Pons (tissue), 1 donor: ENCODE measurements around the gene TLK1.
"Not testable (repeated sequence)": the region's sequence is repeated elsewhere in the genome, so short reads cannot be mapped to it uniquely, and the experiment has no call there.

Source experiments
- DNase-seq: peaks from one replicate; pipeline ENCODE4 v3.0.0-alpha.2; 2016; ENCODE audit warnings: low spot score

Gene TLK1

DNA sequence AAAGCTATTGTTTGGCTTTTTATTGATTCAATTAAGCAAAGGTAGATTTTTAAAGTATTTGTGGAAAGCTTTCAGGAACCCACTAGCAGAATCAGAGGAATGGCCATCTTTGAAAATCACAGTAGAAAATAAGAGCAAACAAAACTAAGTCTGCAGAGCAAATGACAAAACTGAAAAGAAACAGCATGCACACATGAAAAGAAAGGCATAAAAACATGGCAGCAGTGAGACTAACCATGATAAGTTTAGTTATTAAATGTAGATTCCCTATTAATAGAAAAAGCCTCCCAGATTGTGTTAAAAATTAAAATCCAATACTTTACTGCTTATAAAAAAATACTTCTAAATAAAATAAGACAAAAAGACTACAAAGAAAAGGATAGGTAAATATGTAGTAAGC lies 9.1 kb upstream of the TLK1 start:
- DNase-seq = no peak

- DNase-seq = no peak
These were observed 8.6 kb upstream of the TLK1 start for GRCh38 chr2:171169333-171169732.

DNA sequence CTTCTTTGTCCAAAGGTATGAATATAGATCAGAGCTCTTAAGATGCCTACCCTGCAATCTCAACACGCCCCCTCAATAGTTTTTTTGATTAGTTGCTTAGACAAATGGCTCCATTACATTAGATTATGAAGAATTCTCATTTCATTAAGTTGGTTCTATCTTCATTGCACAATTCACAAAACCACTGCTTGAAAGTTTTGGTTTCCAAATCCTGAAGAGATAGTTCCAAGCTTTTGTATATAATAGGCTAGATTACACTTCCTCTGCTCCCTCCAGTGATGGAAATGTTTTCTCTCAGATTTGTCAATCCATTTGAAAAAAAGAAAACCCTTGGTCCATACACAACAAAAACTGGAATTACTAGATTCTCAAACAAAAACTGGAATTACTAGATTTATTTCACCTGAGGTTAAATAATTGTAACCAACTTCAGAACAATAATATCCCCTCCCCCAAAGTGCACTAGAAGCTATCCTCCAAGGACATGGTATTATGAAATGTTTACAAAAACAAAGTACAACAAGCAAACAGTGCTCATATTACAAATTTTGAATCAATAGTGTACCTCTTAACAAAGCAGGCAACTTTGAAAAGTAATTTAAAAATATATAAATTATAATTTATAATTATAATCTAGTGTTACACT lies 6.8 kb upstream of the TLK1 start:
- DNase-seq = no peak

GRCh38 chr2:171166328-171166983 lies 5.8 kb upstream of the TLK1 start:
- no peak for DNase-seq

DNA sequence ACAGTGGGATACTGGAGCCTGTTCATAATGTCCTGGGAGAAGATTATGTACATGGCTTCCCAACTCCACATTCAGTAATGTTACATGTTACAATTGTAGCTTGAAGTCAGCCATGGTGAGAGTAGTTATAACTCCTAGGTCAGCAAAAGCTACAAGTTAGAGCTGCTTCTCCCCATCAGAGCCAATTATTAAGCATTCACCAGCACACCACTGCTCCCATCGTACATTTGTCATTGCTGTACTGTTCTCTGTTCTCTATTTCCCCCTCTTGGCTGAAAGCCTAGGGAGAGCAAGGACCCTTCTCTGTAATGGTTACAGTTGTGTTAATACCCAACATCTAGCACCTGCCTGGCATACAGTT lies 5.3 kb upstream of the TLK1 start:
- no peak for DNase-seq

GRCh38 chr2:171163261-171163660 lies 2.6 kb upstream of the TLK1 start:
- DNase-seq = no peak

- DNase-seq = not testable (repeated sequence)
These were observed 2.0 kb upstream of the TLK1 start for GRCh38 chr2:171162522-171163197.

DNA sequence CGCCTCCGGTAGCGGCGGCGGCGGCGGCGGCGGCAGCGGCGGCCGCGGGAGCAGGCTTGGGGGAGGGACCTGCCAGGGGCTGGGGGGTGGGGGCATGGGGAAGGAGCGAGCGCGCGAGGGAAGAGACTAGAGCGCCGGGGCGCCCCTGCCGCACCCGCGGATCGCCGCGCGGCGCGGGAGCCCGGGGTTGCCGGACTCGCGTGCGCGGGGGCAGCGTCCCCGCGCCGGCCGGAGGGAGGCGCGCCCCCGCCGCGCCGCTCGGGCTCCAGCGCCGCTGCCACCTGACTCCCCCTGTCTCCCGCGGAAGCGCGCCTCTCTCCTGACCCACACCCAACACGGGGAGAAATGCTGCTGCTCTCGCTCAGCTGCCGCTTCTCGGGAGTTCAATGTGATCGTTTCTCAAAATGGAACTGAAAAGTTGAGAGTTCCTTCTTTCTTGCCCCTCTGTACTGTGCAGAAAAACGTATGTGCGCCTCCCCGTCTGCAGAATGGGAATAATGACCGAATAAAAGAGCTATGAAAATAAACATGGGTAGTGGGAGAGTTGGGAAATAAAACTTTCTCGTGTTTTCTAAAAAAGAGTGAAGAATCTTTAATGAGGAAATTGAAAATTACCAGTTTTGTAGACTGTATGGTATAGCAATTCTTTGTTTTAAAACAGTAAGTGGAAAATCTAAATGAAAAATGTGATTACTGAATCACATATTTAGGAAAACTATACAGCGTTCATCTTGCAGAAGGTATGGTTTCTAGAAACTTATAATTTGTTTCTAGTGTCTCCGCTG lies 455 bp upstream of the TLK1 start:
- DNase-seq = peak; percentile 81

GRCh38 chr2:171159372-171160118 lies 1.1 kb downstream of the TLK1 start:
- DNase-seq = peak; percentile 83

- no peak for DNase-seq
These were observed 1.8 kb downstream of the TLK1 start for GRCh38 chr2:171158790-171159371.

GRCh38 chr2:171158036-171158789 lies 2.5 kb downstream of the TLK1 start:
- DNase-seq = no peak

- no peak for DNase-seq
These were observed 3.6 kb downstream of the TLK1 start for GRCh38 chr2:171157109-171157500.

DNA sequence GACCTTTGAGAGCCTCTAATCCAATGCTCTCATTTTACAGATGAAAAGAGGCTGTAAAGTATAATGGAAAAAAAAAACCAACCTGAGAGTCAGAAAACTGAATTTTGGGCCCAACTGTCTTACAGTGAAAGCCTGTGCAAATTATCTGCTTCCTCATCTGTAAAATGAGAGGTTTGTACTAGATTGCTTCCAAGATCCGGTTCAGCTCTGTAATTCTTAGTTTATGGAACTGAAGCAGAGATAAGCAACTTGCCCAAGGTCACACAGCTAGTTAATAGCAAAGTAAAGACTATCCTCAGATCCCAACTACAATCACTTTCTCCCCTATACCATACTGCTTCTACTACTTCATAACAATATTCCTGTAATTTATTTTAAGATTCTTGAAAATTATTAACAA lies 6.3 kb downstream of the TLK1 start:
- no peak for DNase-seq

DNA sequence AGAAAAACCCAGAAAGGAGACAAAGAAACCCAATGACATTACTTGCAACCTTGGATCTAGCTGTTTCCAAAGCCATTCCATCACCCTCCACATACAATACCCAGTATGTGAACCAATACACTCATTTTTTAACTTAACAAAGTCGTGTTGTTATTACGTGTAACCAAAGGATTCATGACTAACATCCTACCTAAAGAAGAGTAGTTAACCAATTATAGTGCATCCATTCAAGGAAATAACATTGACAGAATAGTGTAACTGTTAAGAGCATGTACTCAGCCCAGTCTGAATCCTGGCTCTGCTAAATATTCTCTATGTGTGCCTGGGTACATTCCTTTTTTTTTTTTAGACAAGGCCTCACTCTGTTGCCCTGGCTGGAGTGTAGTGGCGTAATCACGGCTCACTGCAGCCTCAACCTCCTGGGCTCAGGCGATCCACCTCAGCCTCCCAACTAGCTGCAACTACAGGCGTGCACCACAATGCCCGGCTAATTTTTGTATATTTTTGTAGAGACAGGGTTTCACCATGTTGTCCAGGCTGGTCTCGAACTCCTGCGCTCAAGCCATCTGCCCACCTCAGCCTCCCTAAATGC lies 9.9 kb downstream of the TLK1 start:
- DNase-seq = no peak

DNA sequence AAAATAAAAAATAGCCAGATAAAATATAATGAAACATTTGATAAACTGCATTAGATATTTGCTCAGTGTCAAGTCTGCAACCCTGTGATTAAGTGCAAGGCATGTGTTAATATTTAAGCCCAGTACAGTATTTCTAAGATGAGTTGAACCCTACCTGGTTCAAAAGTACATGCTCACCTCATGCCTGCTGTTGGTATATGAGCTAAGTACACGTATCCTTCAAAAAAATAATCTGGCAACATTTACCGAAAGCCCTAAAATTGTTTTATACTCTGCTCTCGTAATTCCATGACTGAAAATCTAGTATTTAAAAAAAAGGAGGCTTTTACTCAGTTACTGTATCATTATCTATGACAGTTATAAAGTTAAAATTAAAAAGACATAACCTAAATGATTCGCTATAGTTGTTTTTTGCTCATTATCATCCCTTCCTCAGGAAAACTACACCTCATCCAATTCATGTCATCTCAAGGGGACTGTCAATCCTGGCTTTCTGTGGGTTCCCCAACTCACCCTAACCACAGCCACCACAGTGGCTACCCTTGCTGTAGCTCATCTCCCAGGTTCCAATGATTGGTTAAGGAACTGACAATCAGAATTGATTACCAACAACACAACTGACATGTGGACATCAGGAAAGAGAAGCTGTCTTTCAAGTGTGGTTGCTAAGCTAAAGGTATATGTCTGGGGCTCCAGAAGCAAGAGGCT lies 10.6 kb downstream of the TLK1 start:
- no peak for DNase-seq

- DNase-seq = no peak
These were observed 11.3 kb downstream of the TLK1 start for GRCh38 chr2:171149171-171149938.

DNA sequence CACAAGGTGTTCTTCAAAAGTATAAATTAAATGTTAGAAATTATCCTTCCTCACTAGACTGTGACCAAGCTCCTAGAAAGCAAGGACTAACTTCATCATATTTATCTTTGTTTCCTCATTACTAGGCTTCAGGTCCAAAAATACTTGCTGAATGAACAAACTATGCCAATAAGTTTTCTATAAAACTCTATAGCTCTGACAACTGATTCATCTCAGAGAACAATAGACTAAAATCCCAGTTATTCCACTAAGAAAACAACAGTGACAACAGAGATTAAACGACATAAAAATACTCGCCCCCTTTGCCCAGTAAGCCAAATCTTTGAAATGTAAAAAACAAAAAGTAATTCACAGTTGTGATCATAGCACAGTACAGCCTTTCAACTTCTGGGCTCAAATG lies 13.6 kb downstream of the TLK1 start:
- no peak for DNase-seq

- peak; percentile 34 for DNase-seq
These were observed 14.1 kb downstream of the TLK1 start for GRCh38 chr2:171146633-171147032.

GRCh38 chr2:171146071-171146470 lies 14.6 kb downstream of the TLK1 start:
- no peak for DNase-seq
